DMS153 treated with DMSO at 0.1 percent for 48 hours (cell line): ENCODE results near the gene TMEM53.
"Not testable (repeated sequence)": the region's sequence is repeated elsewhere in the genome, so short reads cannot be mapped to it uniquely, and the experiment has no call there.

Experiments
- DNase-seq: peaks from one replicate; lab custom pipeline; 2025; ENCODE audit not compliant: unreplicated experiment; lab: John Stamatoyannopoulos, UW

TMEM53 gene

GRCh38 chr1:44699375-44699774 is 25.1 kb upstream of the TMEM53 start:
- not testable (repeated sequence) for DNase-seq

DNA sequence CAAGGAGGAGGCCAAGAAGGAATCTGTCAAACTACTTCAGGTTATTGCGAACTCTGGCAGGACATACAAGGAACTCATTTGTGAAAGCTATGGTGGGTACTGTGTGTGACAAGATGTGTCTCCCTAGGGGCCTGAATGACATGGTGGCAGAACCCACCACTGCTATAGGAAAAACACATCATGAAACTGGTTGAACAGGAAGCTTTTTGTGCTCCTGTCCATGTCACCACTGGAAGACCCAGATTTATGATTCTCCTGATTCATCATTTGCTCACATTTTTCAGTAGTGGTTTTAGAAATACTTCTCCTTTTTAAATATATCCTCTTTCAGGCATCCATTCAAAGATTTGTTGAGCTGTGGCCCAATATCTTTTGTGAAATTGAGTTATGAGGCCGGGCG is 23.9 kb upstream of the TMEM53 start:
- DNase-seq, result no peak

DNA sequence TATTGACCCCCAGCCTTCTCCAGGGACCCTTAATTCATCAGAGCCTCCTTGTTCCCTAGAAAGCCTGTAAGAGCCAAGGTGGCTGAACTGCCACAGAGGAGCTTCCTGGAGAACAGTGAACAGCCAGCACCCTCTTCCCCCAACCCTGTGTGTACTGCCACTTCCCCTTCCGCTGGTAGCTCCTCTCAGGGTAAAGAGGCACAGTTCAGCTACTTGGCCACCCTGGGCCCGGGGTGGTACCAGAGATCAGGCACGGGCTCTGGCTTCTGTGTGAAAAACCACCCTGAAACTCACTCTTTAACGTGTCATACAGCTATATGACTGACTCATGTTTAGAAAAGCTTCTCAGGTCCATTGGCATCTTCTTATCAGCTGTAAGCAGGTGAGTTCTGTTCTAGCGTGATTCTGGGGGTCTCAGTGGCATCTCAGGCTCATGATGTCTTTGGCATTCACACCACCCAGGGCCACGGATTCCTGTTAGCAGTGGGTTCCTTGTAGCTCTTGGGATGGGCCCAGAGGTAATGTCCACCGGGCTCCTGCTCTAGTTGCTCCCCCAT is 22.6 kb upstream of the TMEM53 start:
- DNase-seq, result no peak

DNA sequence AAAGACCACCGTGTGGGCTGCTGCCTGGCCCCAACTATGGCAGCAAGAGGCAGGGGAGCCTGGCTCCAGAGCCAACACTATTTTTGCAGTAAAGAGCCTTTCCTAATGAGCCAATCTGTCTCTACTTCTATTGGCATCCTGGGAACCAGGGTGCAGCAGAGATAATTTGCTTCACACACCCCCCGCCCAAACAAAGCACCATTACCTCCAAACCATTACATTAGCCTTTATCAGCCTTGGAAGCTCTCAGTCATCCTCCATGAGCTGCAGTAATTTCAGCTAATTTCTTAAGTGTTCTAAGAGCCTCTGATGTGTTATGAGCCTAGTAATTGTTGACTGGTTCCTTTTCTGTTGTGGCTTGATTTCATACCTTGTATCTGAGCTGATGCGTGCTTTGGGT is 21.8 kb upstream of the TMEM53 start:
- DNase-seq, result no peak

DNA sequence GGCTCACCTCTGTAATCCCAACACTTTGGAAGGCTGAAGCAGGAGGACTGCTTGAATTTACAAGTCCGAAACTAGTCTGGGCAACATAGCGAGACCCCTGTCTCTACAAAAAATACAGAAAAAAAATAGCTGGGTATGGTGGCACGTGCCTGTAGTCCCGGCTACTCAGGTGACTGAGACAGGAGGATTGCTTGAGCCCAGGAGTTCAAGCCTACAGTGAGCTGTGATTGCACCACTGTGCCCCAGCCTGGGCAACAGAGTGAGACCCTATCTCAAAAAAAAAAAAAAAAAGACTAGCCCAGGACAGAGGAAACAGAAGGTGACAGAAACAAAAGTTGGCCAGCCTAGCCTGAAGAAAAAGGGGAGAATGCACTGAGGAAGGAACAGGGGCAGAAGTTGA is 21.4 kb upstream of the TMEM53 start:
- DNase-seq, result no peak

DNA sequence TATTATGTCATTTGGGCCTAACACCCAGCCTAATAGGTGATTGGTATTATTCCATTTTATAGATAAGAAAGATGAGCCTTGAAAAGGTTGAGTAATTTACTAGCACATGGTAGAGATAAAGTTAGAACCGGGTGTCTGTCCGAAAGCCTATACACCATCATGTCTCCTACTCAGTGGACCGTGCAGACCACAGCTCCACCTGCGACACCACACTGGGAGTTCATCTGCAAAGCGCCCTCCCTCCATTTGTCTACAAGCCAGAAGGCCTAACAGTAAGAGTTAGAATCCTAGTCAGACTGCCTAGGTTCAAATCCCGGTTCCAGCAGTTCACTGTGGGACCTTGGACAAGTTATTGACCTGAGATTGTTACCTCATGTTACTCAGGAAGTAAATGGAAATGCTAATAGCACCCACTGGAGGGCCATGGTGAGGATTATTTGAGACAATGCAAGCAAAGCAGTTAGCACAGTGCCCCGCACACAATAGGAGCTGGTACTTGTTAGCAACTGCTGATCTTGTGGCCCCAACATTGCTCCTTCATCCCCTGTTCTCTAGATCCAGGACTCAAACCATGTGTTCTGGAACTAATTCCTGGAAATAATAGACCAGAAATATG is 20.7 kb upstream of the TMEM53 start:
- DNase-seq, result no peak

DNA sequence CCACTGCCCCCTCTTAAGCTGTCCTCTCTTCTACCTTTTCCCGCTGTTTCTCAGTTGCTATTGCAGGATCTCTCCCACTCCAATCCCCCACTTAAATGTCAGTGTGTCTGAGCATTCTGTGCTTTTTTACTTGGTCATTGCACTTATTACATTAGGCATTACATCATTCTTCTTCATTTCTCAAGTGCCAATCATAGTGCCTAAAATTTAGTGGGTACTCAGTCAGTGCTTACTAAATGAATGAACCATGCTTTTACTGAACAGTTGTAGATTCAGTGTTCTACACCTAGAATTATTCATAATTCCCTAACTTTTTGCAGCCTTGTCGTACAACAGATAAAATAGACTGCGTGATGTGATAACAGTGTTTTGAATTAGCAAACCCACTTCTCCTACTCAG is 19.6 kb upstream of the TMEM53 start:
- no peak for DNase-seq

GRCh38 chr1:44693159-44693558 is 18.9 kb upstream of the TMEM53 start:
- no peak for DNase-seq

DNA sequence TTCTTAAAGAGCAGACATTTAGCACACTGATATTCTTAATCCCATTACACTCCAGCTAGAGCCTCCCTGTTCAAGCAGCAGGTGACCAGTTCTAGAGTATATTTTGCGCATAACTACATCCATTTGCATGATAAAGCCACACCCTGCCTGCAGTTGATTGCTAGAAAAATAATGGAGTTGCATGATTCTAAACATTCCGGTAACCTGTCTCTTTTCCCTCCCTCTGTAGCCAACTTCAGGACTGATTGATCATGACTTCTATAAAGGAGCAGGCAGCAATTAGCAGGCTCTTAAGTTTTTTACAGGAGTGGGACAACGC is 15.1 kb upstream of the TMEM53 start:
- no peak for DNase-seq

- no peak for DNase-seq
Observed at GRCh38 chr1:44688760-44689446, 14.6 kb upstream of the TMEM53 start.

DNA sequence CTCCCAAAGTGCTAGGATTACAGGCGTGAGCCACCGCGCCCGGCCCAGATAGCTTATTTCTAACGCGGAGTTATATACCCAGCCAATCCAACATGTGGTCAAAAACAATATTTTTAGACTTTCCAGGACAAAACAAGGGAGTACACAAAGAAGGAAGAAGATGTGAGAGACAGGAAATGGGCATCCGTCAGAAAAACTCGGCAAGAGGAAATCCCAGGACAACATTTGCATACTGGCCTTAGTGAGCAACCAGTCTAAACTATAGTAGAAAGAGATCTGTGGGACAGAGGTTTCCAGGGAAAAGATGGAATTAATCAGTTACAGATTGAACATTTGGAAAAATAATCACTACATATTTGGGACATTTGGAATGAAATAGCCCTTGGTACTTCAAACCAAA is 11.6 kb upstream of the TMEM53 start:
- DNase-seq, result no peak

- no peak for DNase-seq
Observed at GRCh38 chr1:44685218-44685617, 10.9 kb upstream of the TMEM53 start.

DNA sequence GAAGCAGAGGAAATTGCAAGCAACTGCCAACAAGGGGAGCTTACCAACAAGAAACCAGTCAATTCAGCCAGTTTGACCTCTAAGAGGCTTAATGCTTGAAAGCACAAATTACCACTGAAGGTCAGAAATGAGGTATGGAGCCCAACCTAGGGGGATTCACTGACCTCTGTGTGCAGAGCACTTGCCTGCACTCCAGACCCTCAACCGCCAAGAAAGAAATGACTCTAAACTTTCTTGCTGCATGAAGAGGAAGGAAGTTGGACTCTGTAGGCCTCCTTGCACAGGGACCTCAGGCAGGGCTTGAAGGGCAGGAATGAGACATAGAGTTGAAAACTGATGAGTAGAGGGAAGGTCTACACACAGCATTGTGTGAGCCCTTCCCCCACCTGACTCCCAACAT is 10.2 kb upstream of the TMEM53 start:
- no peak for DNase-seq

DNA sequence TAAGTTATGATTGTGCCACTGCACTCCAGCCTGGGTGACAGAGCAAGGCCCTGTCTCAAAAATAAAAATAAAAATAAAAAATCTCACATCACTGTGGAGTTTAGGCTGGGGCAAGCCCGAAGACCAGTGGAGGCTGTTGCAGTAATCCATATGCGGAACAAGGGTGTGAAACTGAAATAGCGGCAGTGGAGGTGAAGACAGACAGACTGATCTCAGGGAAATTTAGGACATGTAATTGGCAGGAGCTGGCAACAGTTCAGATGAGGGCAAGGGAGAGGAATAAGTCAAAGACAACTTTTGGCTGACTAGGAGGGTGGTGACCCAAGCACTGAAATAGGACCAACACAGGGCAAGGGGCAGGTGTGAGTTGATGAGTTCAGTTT is 8.6 kb upstream of the TMEM53 start:
- DNase-seq, result no peak

DNA sequence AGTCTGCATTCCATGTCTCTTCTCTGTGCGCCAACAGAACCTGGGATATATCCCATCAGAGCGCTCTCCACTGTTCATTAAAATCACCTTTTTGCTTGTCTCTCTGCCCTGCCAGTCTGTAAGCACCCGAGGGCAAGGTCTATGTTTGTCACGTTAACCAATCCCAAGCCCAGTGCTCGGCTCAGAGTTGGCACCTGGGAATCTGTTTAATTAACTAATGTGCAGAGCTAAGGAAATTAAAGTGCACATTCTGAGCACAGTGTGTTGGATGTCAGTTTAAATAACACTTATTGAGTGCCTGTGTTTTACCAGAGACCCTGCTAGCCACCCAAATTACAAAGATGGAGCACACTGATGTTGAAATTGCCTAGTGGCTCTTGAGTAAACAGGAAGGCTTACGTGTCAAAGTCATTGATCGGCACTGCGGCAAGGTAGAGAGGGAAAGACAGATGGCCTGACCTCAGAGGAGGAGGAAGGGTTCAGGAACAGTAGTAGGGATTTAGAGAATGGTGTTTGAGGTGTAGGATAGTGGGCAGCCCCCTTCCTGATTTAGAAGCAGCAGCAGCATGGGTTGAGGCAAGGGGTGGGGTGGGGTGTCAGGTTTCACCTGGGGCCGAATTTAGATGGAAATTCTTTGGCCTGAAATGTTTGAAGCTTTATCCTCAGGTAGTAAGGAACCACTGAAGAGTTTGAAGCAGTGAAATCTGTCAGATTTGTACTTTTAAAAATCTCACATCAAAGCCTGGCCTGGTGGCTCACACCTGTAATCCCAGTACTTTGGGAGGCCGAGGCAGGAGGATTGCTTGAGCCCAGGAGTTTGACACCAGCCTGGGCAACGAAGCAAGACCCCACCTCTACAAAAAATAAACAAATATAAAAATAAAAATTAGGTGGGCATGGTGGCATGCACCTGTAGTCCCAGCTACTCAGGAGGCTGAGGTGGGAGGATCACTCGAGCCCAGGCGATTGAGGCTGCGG is 7.9 kb upstream of the TMEM53 start:
- no peak for DNase-seq

DNA sequence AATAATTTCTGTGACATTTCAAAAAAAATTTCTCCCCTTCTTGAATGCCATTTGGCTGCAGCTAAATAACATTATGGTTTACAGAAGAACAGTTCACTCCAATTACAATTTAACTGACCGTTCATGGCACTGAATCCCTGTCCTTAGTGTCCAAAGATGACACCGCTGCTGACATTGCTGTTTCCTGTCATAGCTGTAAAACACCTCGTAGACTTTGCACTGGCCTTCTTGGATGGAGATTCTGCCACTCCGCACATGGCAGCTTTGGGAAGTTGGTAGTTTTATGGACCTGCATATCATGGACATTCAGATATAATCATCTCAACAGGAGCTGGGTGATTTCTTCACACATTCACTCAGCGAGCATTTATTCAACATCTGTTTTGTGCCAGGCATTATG is 5.2 kb upstream of the TMEM53 start:
- DNase-seq, result no peak

DNA sequence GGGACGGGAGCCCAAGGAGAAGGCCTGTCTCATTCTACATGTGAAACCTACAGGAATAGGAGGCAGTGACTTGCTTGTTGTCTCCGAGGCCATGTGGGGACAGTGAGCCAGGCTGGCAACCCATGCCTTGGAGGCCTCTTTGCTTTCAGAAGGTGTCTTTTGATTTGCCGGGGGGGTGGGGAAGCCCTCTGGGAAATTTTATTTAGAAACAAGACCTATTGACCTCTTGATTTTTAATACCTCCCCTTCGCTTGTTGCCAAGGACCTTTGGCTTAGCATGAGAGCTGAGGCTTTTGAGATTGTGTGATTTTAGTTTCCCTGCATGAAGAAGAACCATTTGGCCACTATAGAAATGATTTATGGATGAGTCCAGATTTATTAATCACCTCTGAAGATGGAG is 4.3 kb upstream of the TMEM53 start:
- DNase-seq, result no peak

DNA sequence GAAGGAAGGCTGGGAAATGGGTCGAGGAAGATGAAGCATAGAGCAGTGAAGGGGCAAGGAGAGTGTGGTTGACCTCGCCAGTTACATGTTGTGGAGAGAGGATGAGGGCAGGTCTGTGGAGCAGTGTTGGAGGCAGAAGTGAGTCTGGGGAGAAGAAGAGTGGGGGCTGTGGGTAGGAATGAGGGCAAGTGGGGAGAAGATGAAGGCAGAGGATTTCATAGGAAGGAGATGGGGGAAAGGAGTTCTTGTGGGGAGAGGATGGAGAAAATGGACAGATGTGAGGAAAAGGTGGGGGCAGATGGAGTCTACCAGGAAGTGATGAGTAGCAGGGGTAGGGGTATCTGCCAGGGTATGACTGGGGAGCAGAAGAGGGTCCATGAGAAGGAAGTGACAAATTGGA is 3.8 kb upstream of the TMEM53 start:
- DNase-seq, result no peak

GRCh38 chr1:44677201-44677766 is 3.0 kb upstream of the TMEM53 start:
- DNase-seq, result peak; percentile 38

DNA sequence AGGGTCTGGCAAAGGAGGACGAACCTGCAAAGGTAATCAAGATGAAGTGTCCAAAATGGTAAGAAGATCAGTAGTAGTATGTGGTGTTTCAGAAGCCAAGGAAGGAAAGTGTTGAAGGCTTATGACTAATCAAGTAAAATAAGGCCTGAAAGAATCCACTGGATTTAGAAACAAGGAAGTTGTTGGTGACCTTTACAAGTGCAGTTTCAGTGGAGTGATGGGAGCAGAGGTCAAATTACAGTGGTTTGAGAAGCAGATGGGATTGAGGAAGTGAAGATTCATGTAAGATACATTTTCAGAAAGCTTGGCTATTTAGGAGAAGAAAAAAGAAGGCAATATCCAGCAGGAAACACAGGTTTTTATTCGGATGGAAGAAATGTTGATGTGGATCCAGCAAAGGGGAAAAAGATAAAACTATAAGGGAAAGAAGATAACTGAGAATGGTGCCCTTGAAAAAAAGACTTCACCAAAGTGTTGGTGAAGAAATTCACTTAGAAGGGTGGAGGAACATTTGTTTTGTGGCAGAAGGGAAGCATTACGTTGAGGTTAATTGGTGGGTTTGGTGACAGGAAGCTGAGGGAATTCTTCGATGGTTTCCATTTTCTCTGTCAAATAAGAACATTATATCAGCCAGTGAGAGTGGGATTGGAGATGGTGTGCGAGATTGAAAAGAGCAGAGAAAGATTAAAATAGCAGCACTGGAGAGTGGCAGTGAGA is 2.4 kb upstream of the TMEM53 start:
- no peak for DNase-seq

DNA sequence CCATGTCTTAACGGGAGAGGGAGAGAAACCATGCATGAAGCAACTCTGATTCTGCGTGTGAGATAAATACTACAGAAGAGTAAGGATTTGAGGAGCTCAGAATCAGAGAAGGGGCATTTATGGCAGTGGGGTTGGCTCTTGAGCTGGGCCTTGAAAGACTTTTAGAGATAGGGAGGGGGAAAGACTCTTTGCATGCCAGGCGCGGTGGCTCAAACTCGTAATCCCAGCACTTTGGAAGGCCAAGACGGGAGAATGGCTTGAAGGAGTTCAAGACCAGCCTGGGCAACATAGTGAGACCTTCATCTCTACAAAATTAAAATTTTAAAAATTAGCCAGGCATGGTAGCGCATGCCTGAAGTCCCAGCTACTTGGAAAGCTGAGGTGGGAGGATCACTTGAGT is 905 bp upstream of the TMEM53 start:
- no peak for DNase-seq
